T-cell (primary cell): ENCODE measurements around the gene CASP10. TPM values are rescaled to one million over a fixed set of nuclear protein-coding genes. Genes with fewer than 3 reads are reported as not detected.
"Not testable (repeated sequence)": the region's sequence is repeated elsewhere in the genome, so short reads cannot be mapped to it uniquely, and the experiment has no call there.

Source experiments
- ATAC-seq, 4 experiments: fragments of 200-7000 bp in 3 of 4; fragments of 150-1000 bp in 1 of 4; cut with Tn5 transposase; replicated peaks in 1 of 4; 1 replicate in 3 of 4; 2 replicates in 1 of 4; pipeline ENCODE4 v1.10.0; 2021; ENCODE audit warnings: moderate library complexity in 3 of 4, mild to moderate bottlenecking in 2 of 4, moderate number of reproducible peaks in 1 of 4
- CTCF ChIA-PET, 2 donors: fragments of 300-600 bp; sonication (Branson Sonifier 250); formaldehyde crosslinking; loops; one replicate each; lab custom pipeline; 2022; ENCODE audit warnings: antibody characterized with exemption in 2 of 2; lab: Charles Lee
- POLR2A ChIA-PET, 2 donors: fragments of 300-600 bp; sonication (Branson Sonifier 250); formaldehyde crosslinking; loops; one replicate each; lab custom pipeline; 2022; ENCODE audit warnings: antibody characterized with exemption in 2 of 2; lab: Charles Lee
- DNase-seq, 35 experiments: peaks; one replicate each; pipeline versions ENCODE4 v3.0.0 to v3.0.0-alpha.2; 2013 to 2023
- H3K27ac ChIP-seq: one replicate; pipeline ENCODE4 v1.5.1; 2013; ENCODE audit warnings: low read length
- H3K27me3 ChIP-seq, 2 experiments: replicated peaks in 1 of 2; 1 replicate in 1 of 2; 2 replicates in 1 of 2; pipeline versions ENCODE4 v1.6.1 to v1.7.0; 2013; ENCODE audit warnings: low read length in 1 of 2, mixed read lengths in 1 of 2; ENCODE audit not compliant: control insufficient read depth in 2 of 2, insufficient read depth in 2 of 2; ENCODE audit errors: extremely low read depth in 1 of 2
- H3K36me3 ChIP-seq, 2 donors: 1 replicate in 1 of 2; 2 replicates in 1 of 2; pipeline versions ENCODE4 v1.6.1 to v1.7.0; 2013; ENCODE audit warnings: low read length in 1 of 2; ENCODE audit not compliant: control insufficient read depth in 2 of 2, insufficient read depth in 1 of 2; ENCODE audit errors: extremely low read depth in 1 of 2
- H3K4me1 ChIP-seq, 2 experiments: 1 replicate in 1 of 2; 2 replicates in 1 of 2; pipeline versions ENCODE4 v1.6.1 to v1.7.0; 2013; ENCODE audit warnings: low read length in 2 of 2, mixed read lengths in 1 of 2; ENCODE audit not compliant: insufficient read depth in 2 of 2, control insufficient read depth in 1 of 2; ENCODE audit errors: extremely low read depth in 1 of 2
- H3K4me3 ChIP-seq, 2 donors: 1 replicate in 1 of 2; 2 replicates in 1 of 2; pipeline versions ENCODE4 v1.5.1 to v1.7.0; 2013; ENCODE audit warnings: mild to moderate bottlenecking in 2 of 2, low read length in 1 of 2, moderate library complexity in 1 of 2; ENCODE audit not compliant: control insufficient read depth in 1 of 2; ENCODE audit errors: extremely low read depth in 1 of 2
- H3K9me3 ChIP-seq: 2 replicates; pipeline ENCODE4 v1.7.0; 2013
- H3K27ac Mint-ChIP-seq, 2 donors: one replicate each; pipeline ENCODE4 v1.8.0; 2020 to 2021; ENCODE audit warnings: mild to moderate bottlenecking in 2 of 2, mixed read lengths in 2 of 2
- H3K27me3 Mint-ChIP-seq, 2 donors: one replicate each; pipeline ENCODE4 v1.8.0; 2021 to 2022; ENCODE audit warnings: mixed read lengths in 2 of 2
- H3K36me3 Mint-ChIP-seq: one replicate; pipeline ENCODE4 v1.8.0; 2021; ENCODE audit warnings: mixed read lengths
- H3K4me1 Mint-ChIP-seq, 3 donors: one replicate each; pipeline ENCODE4 v1.8.0; 2020 to 2022; ENCODE audit warnings: mixed read lengths in 3 of 3, mild to moderate bottlenecking in 1 of 3
- H3K4me3 Mint-ChIP-seq, 3 donors: one replicate each; pipeline ENCODE4 v1.8.0; 2020 to 2022; ENCODE audit warnings: mild to moderate bottlenecking in 3 of 3, mixed read lengths in 3 of 3, moderate library complexity in 3 of 3
- H3K9me3 Mint-ChIP-seq, 3 donors: one replicate each; pipeline ENCODE4 v1.8.0; 2020 to 2022; ENCODE audit warnings: mixed read lengths in 3 of 3
- WGBS: methylation state at CpG from one replicate; pipeline ENCODE4 v1.1.5; 2013; ENCODE audit warnings: missing lambda C conversion rate; ENCODE audit not compliant: insufficient coverage; 5-methylcytosine and 5-hydroxymethylcytosine counted together
- total RNA-seq, 35 experiments: library from RNA in 6 of 35; stranded (reverse) in 6 of 35; fragments of 120-200 nt in 1 of 35; gene quantifications; one replicate each; pipeline versions ENCODE4 v1.2.1 to v1.2.4 and lab custom pipeline; 2013 to 2026

CASP10 gene
- total RNA-seq, 5 donors from 2014 or later (not counting 1 experiment from before 2014, with no cell fraction given): 23.3 to 46.4 (median 29.2) TPM

DNA sequence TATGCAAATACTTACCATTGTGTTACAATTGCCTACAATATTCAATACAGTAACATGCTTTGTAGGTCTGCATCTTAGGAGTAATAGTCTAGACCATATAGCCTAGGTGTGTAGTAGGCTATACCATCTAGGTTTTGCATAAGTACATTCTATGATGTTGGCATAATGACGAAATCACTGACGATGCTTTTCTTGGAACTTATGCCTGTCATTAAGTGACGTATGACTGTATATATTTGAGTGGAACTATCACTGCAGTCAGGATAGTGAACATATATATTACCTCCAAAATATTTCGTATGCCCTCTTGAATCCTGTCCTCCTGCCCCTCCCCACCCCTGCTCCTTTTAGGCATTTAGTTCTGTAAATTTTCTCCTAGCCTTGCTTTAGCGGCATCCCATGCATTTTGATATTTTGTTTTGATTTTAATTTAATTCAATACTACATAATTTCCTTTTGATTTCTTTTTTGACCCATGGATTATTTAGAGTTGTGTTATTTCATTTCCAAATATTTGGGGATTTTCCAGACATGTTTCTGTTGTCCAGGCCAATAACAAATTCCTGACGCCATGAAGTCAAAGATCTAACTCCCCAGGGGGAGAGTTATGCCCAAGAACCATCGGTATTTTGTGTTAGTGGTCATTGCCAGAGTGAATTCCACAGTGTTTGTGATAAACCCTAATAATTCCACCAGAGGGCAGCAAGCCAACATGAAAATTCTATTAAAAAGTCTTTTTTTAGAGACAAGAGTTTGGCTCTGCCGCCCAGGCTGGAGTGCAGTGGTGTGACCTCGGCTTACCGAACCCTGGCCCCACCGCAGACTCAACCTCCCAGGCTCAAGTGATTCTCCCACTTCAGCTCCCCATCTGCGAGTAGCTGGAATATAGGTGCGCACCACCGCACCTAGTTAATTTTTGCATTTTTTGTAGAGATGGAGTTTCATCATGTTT is 53.2 kb downstream of the CASP10 start:
- peaks cover 0 to 5% (median 0%) of the 10 kb centered on the region in 3 donors for H3K9me3 Mint-ChIP-seq
- Histone ChIP-seq H3K27ac (peak overlapping the region; percentile 81), H3K4me3 (peak overlapping the region in 1 of 2 donors; percentile 67), H3K9me3 (no peaks in the 10 kb centered on the region), H3K36me3 (peaks cover 4 to 20% of the 10 kb centered on the region in 2 donors), H3K4me1 (peaks cover 49 to 53% of the 10 kb centered on the region in 2 experiments), H3K27me3 (no peaks in the 10 kb centered on the region)
- ATAC-seq: peak in 3 of 4 experiments; percentile 7 to 18 (median 17)
- H3K36me3 Mint-ChIP-seq: peaks cover 33% of the 10 kb centered on the region
- H3K4me3 Mint-ChIP-seq: peak overlapping the region; percentile 89 to 97 (median 94)
- peaks cover 55 to 64% (median 63%) of the 10 kb centered on the region in 3 donors for H3K4me1 Mint-ChIP-seq
- H3K27me3 Mint-ChIP-seq: no peaks in the 10 kb centered on the region
- ChIA-PET POLR2A (interaction anchor here in 1 of 2 donors (1.0 to 1.1 kb wide), 2 partner anchors 25 to 26 kb away, joined by 6 to 8 read pairs; partner anchors contain the start of gene CASP8), CTCF (interaction anchor here (0.6 to 1.7 kb wide), 17 partner anchors 15 to 608 kb away, joined by 3 to 10 read pairs (median 6); partner anchors contain the start of gene CASP8 (in 2 of the 2))
- H3K27ac Mint-ChIP-seq: peak overlapping the region; percentile 96 to 98
- DNase-seq: peak in 27 of 35 experiments; percentile 25 to 81 (median 41)
- 20% methylated on average over 7 of the region's 14 CpGs for WGBS

DNA sequence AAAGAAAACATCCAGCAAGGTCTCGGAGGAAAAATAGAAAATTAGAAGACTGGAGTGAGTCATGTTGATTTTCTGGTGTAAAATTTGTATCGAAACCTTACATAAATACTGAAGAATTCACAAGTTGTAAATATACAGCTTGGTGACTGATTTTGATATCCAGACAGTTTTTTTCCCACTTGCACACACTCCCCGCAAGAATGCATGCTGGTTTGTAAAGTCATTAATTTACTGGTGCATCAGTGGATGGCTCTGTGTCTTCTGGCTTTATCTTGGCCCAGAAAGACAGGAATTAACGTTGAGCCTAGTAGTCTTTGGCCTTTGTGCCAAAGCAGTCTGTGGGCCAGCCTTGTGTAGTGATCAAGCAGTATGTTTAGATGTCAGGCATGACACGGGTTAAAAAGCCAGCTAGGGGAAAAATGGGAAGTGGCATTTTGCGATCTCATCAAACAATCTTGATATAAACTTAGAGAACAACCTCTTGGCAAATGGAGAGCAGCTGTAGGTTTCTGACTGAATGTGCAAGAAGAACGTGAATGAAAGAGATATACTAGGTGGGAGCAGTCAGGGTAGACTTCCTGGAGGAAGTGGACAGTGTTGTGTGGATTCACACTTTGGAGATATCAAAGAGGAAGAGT is 54.7 kb downstream of the CASP10 start:
- ChIA-PET CTCF (interaction anchor here (0.7 to 1.7 kb wide), 18 partner anchors 9 to 524 kb away, joined by 3 to 9 read pairs (median 5); partner anchors contain the start of gene CASP8 (in 2 of the 2)), POLR2A (interaction anchor here in 1 of 2 donors (0.7 kb wide), 3 partner anchors 23 to 266 kb away, joined by 5 to 8 read pairs (median 8); partner anchors contain the start of gene CASP8)
- Mint-ChIP-seq H3K4me1 (peaks cover 55 to 65% (median 55%) of the 10 kb centered on the region in 3 donors), H3K36me3 (peaks cover 40% of the 10 kb centered on the region), H3K27ac (peak overlapping the region; percentile 96 to 98), H3K27me3 (no peaks in the 10 kb centered on the region), H3K4me3 (peak overlapping the region; percentile 19 to 94 (median 89)), H3K9me3 (peaks cover 0 to 13% (median 0%) of the 10 kb centered on the region in 3 donors)
- H3K9me3 ChIP-seq: no peaks in the 10 kb centered on the region
- 67% methylated on average over 2 of the region's 7 CpGs for WGBS
- ATAC-seq (no peak), DNase-seq (no peak)
- H3K4me3 ChIP-seq: no peak overlapping the region
- peaks cover 43 to 45% of the 10 kb centered on the region in 2 experiments for H3K4me1 ChIP-seq
- H3K36me3 ChIP-seq: peaks cover 4 to 24% of the 10 kb centered on the region in 2 donors
- no peaks in the 10 kb centered on the region for H3K27me3 ChIP-seq
- no peak overlapping the region for H3K27ac ChIP-seq

DNA sequence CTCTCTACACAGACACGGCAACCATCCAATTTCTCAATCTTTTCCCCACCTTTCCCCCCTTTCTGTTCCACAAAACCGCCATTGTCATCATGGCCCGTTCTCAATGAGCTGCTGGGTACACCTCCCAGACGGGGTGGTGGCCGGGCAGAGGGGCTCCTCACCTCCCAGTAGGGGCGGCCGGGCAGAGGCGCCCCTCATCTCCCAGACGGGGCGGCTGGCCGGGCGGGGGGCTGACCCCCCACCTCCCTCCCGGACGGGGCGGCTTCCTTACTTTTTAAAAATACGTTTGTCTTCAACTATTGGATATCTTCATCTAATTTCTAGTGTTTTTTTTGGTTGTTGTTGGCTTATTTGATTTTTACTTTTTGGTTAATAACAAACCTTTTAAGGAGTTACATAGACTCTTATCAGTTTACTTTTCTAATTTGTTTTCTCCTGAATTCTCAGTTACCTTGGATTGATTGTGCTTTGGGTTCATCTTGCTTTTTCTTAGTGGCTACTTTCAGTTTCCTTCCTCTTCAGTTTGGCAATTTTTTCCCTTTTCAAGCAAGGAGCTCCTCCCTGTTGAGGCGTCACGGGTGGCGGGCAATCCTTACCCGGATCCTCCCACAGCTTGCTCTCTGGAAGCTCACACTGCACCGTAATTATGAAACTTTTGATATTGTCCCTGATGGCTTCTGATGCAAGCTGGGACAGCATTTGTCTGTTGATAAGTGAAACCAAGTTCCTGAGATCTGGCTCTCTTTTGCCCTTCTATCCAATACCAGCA is 56.4 kb downstream of the CASP10 start:
- H3K27me3 ChIP-seq, H3K27ac ChIP-seq, H3K4me3 ChIP-seq, ATAC-seq, DNase-seq, H3K27me3 Mint-ChIP-seq, H3K9me3 ChIP-seq: not testable (repeated sequence)
- CTCF ChIA-PET: interaction anchor here in 1 of 2 donors (0.7 kb wide), 1 partner anchor 17 kb away, joined by 3 read pairs; no protein-coding TSS in a partner anchor
- POLR2A ChIA-PET: interaction anchor here (0.7 to 0.8 kb wide), 3 partner anchors 18 to 1230 kb away, joined by 3 to 4 read pairs (median 3); no protein-coding TSS in a partner anchor
- peaks cover 66 to 74% (median 70%) of the 10 kb centered on the region in 3 donors for H3K4me1 Mint-ChIP-seq
- H3K27ac Mint-ChIP-seq: peak overlapping the region; percentile 35 to 89
- Histone ChIP-seq H3K36me3 (peaks cover 4 to 24% of the 10 kb centered on the region in 2 donors), H3K4me1 (peaks cover 31 to 34% of the 10 kb centered on the region in 2 experiments)
- H3K36me3 Mint-ChIP-seq: peaks cover 45% of the 10 kb centered on the region
- peak overlapping the region; percentile 39 to 60 (median 57) for H3K4me3 Mint-ChIP-seq
- H3K9me3 Mint-ChIP-seq: peaks cover 0 to 13% (median 0%) of the 10 kb centered on the region in 3 donors
- WGBS: 60% methylated on average over 1 of the region's 21 CpGs

DNA sequence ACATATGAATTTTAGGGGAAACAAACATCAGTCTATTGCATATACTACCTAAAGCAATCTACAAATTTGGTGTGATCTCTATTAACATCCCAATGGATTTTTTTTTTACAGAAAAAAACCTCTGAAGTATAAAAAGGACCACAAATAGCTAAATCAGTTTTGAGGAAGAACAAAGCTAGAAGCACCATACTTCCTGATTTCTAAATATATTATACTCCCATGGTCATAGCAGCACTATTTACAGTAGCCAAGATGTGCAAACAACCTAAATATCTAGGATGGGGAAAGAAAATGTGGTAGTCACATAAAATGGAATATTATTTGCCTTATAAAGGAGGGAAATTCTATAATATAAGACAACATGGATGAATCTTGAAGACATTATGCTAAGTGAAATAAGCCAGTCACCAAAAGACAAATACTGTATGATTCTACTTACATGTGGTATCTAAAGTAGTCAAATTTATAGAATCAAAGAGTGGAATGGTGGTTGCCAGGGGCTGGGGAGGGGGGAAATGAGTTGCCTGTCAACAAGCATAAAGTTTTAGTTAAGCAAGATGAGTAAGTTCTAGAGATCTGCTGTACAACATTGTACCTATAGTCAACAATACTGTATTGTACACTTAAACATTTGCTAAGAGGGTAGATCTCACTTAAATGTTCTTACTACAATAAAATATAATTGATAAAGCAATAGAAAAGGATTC is 59.8 kb downstream of the CASP10 start:
- no peaks in the 10 kb centered on the region for H3K27me3 ChIP-seq
- ChIA-PET POLR2A (interaction anchor here (0.6 to 0.9 kb wide), 3 partner anchors 17 to 23 kb away, joined by 3 to 4 read pairs (median 3); partner anchors contain the start of gene CASP8 (in 1 of the 2)), CTCF (interaction anchor here (0.6 to 1.6 kb wide), 7 partner anchors 10 to 1303 kb away, joined by 3 to 7 read pairs (median 3); partner anchors contain the start of genes ALS2 (in 1 of the 2), CASP10 (in 1 of the 2) and CASP8 (in 1 of the 2))
- Mint-ChIP-seq H3K4me3 (no peak overlapping the region), H3K9me3 (peaks cover 0 to 13% (median 0%) of the 10 kb centered on the region in 3 donors), H3K4me1 (peaks cover 67 to 80% (median 69%) of the 10 kb centered on the region in 3 donors), H3K27me3 (no peaks in the 10 kb centered on the region), H3K27ac (peak overlapping the region; percentile 80 to 82), H3K36me3 (peaks cover 45% of the 10 kb centered on the region)
- ATAC-seq: peak in 1 of 4 experiments; percentile 45
- DNase-seq: peak in 1 of 35 experiments; percentile 8
- peaks cover 9 to 21% of the 10 kb centered on the region in 2 experiments for H3K4me1 ChIP-seq
- H3K4me3 ChIP-seq: no peak overlapping the region
- no peak overlapping the region for H3K27ac ChIP-seq
- no peaks in the 10 kb centered on the region for H3K9me3 ChIP-seq
- peaks cover 4 to 30% of the 10 kb centered on the region in 2 donors for H3K36me3 ChIP-seq

DNA sequence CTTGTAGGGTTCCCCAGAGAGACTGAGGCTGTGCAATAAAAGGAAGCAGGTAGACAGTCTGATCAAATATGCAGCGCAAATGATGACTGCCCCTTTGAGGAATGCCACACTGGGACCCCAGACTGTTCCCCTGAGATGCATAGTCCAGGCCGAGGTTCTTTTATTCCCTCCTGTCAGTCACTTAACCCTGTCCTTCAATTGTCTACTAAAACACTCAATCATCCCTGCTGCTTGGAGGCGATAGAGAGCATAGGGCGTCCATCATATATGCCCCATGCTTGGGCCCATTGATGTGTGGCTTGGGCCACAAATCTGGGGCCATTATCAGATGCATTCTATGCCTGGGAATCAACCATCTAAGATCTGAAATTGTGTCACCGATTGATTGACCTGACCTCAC is 61.9 kb downstream of the CASP10 start:
- no peak overlapping the region for H3K27ac ChIP-seq

More for the DNA sequence above, 61.9 kb downstream of the CASP10 start:
- Mint-ChIP-seq H3K27ac (peak overlapping the region; percentile 75 to 81), H3K9me3 (peaks cover 0 to 13% (median 0%) of the 10 kb centered on the region in 3 donors), H3K4me1 (peaks cover 72 to 88% (median 77%) of the 10 kb centered on the region in 3 donors), H3K36me3 (peaks cover 45% of the 10 kb centered on the region), H3K4me3 (no peak overlapping the region), H3K27me3 (no peaks in the 10 kb centered on the region)
- H3K4me3 ChIP-seq: no peak overlapping the region
- 97% methylated on average over 3 of the region's 5 CpGs for WGBS
- ChIA-PET POLR2A (no interaction called here), CTCF (no interaction called here)
- ATAC-seq (no peak), DNase-seq (no peak)
- no peaks in the 10 kb centered on the region for H3K27me3 ChIP-seq
- H3K9me3 ChIP-seq: no peaks in the 10 kb centered on the region
- H3K4me1 ChIP-seq: peaks cover 8 to 18% of the 10 kb centered on the region in 2 experiments
- H3K36me3 ChIP-seq: peaks cover under 1 to 22% of the 10 kb centered on the region in 2 donors
